IMR-90 (cell line): ENCODE results near the gene TOM1. TPM values are rescaled to one million over a fixed set of nuclear protein-coding genes. Genes with fewer than 3 reads are reported as not detected.

ENCODE experiments used
- ATAC-seq: fragments of 200-7000 bp; cut with Tn5 transposase; 2 replicates; pipeline ENCODE4 v1.9.1; 2020; ENCODE audit warnings: low read depth, mild to moderate bottlenecking, moderate library complexity
- BruUV-seq: library from RNA; stranded (reverse); fragments of 400-500 nt; replicated peaks from 2 replicates; lab custom pipeline; 2021; lab: Mats Ljungman, UMichigan
- CTCF ChIA-PET: fragments of 300-600 bp; formaldehyde crosslinking; extraction: SDS; loops from one replicate; lab custom pipeline; 2021; ENCODE audit warnings: antibody characterized with exemption; lab: Yijun Ruan, JAX
- POLR2A ChIA-PET: fragments of 300-600 bp; sonication (Branson Sonifier 250); formaldehyde crosslinking; loops from one replicate; lab custom pipeline; 2022; ENCODE audit warnings: antibody characterized with exemption; ENCODE audit not compliant: unreplicated experiment; lab: Charles Lee
- DNase-seq: peaks from one replicate; pipeline ENCODE4 v3.0.0; 2013
- H2AFZ ChIP-seq: replicated peaks from 2 replicates; pipeline ENCODE3; 2013; ENCODE audit warnings: low read length, mild to moderate bottlenecking; ENCODE audit not compliant: poor library complexity
- H2AK5ac ChIP-seq: 2 replicates; pipeline ENCODE4 v1.6.1; 2013; ENCODE audit warnings: low read depth, low read length, inconsistent platforms
- H2AK9ac ChIP-seq: replicated peaks from 2 replicates; pipeline ENCODE3; 2013; ENCODE audit warnings: mild to moderate bottlenecking, low read depth, low read length, moderate library complexity; ENCODE audit not compliant: poor library complexity
- H2BK120ac ChIP-seq: 2 replicates; pipeline ENCODE4 v1.6.1; 2013; ENCODE audit warnings: low read depth, low read length, inconsistent platforms
- H2BK15ac ChIP-seq: 3 replicates; pipeline ENCODE4 v1.6.1; 2013; ENCODE audit warnings: low read depth, low read length, inconsistent platforms
- H2BK20ac ChIP-seq: 2 replicates; pipeline ENCODE4 v1.6.1; 2013; ENCODE audit warnings: low read depth, mild to moderate bottlenecking, inconsistent platforms, low read length, moderate library complexity
- H2BK5ac ChIP-seq: 2 replicates; pipeline ENCODE4 v1.6.1; 2013; ENCODE audit warnings: mild to moderate bottlenecking, low read depth, low read length, inconsistent platforms; ENCODE audit not compliant: poor library complexity, severe bottlenecking
- H3K14ac ChIP-seq: replicated peaks from 2 replicates; pipeline ENCODE4 v1.6.1; 2013; ENCODE audit warnings: low read depth, low read length, inconsistent platforms
- H3K18ac ChIP-seq: 2 replicates; pipeline ENCODE4 v1.6.1; 2013; ENCODE audit warnings: low read depth, low read length, control low read depth
- H3K23ac ChIP-seq: 2 replicates; pipeline ENCODE4 v1.6.1; 2013; ENCODE audit warnings: low read depth, low read length, inconsistent platforms
- H3K27ac ChIP-seq: 2 replicates; pipeline ENCODE4 v1.5.1; 2013; ENCODE audit warnings: mild to moderate bottlenecking, control low read depth, low read length; ENCODE audit not compliant: insufficient read depth
- H3K27me3 ChIP-seq: 2 replicates; pipeline ENCODE4 v1.6.1; 2013; ENCODE audit warnings: low read length; ENCODE audit not compliant: control insufficient read depth, insufficient read depth
- H3K36me3 ChIP-seq: 2 replicates; pipeline ENCODE4 v1.6.1; 2013; ENCODE audit warnings: low read length, mixed read lengths; ENCODE audit not compliant: control insufficient read depth, insufficient read depth
- H3K4ac ChIP-seq: 2 replicates; pipeline ENCODE4 v1.6.1; 2013; ENCODE audit warnings: low read depth, low read length, inconsistent platforms
- H3K4me1 ChIP-seq: 2 replicates; pipeline ENCODE4 v1.6.1; 2013; ENCODE audit warnings: low read length, mixed read lengths; ENCODE audit not compliant: control insufficient read depth, insufficient read depth
- H3K4me2 ChIP-seq: 2 replicates; pipeline ENCODE4 v1.6.1; 2013; ENCODE audit warnings: low read depth, mild to moderate bottlenecking, control low read depth, low read length, moderate library complexity
- H3K4me3 ChIP-seq: 2 replicates; pipeline ENCODE4 v1.5.1; 2013; ENCODE audit warnings: low read depth, mild to moderate bottlenecking, control low read depth, low read length, moderate library complexity; ENCODE audit not compliant: insufficient read depth
- H3K56ac ChIP-seq: 2 replicates; pipeline ENCODE4 v1.6.1; 2013; ENCODE audit warnings: low read length, inconsistent platforms; ENCODE audit not compliant: insufficient read depth; ENCODE audit errors: extremely low read depth
- H3K79me1 ChIP-seq, 2 experiments: 2 replicates each; pipeline ENCODE4 v1.6.1; 2013; ENCODE audit warnings: low read length in 2 of 2, inconsistent platforms in 1 of 2, low read depth in 1 of 2
- H3K9ac ChIP-seq: 2 replicates; pipeline ENCODE4 v1.6.1; 2013; ENCODE audit warnings: low read depth, low read length, control low read depth
- H3K9me1 ChIP-seq: 2 replicates; pipeline ENCODE4 v1.6.1; 2013; ENCODE audit warnings: low read length, inconsistent platforms; ENCODE audit not compliant: insufficient read depth
- H3K9me3 ChIP-seq: 2 replicates; pipeline ENCODE4 v1.6.1; 2013; ENCODE audit warnings: low read length; ENCODE audit not compliant: control insufficient read depth, insufficient read depth
- H4K20me1 ChIP-seq: 2 replicates; pipeline ENCODE4 v1.6.1; 2013; ENCODE audit warnings: low read length, inconsistent platforms; ENCODE audit not compliant: insufficient read depth
- H4K5ac ChIP-seq: 2 replicates; pipeline ENCODE4 v1.6.1; 2013; ENCODE audit warnings: mild to moderate bottlenecking, low read depth, low read length, control low read depth
- H4K8ac ChIP-seq, 2 experiments: 2 replicates each; pipeline ENCODE4 v1.6.1; 2013; ENCODE audit warnings: low read depth in 2 of 2, low read length in 2 of 2, control low read depth in 1 of 2, inconsistent platforms in 1 of 2
- H4K91ac ChIP-seq: 2 replicates; pipeline ENCODE4 v1.6.1; 2013; ENCODE audit warnings: low read depth, low read length, inconsistent platforms; ENCODE audit not compliant: insufficient read depth
- BHLHE40 ChIP-seq: fragments of 150-350 bp; IDR thresholded peaks from 2 replicates; pipeline ENCODE4 v1.6.1; 2016; ENCODE audit warnings: mild to moderate bottlenecking, low read depth, low read length
- CEBPB ChIP-seq: IDR thresholded peaks from 2 replicates; pipeline ENCODE4 v1.6.1; 2012; ENCODE audit warnings: low read depth, low read length, improper control_type of control experiment
- CHD1 ChIP-seq: IDR thresholded peaks from 2 replicates; pipeline ENCODE4 v1.6.1; 2012; ENCODE audit warnings: low read depth, low read length, improper control_type of control experiment
- ELK1 ChIP-seq: fragments of 150-350 bp; IDR thresholded peaks from 2 replicates; pipeline ENCODE4 v1.6.1; 2016; ENCODE audit warnings: low read depth, mild to moderate bottlenecking, low read length, moderate library complexity, borderline replicate concordance
- MAFK ChIP-seq: IDR thresholded peaks from 2 replicates; pipeline ENCODE4 v1.6.1; 2012; ENCODE audit warnings: low read depth, low read length, improper control_type of control experiment
- MXI1 ChIP-seq: IDR thresholded peaks from 2 replicates; pipeline ENCODE4 v1.6.1; 2012; ENCODE audit warnings: low read depth, mild to moderate bottlenecking, low read length, moderate library complexity, borderline replicate concordance
- POLR2A ChIP-seq: IDR thresholded peaks from 2 replicates; pipeline ENCODE4 v1.6.1; 2012; ENCODE audit warnings: mild to moderate bottlenecking, low read depth, low read length
- RCOR1 ChIP-seq: IDR thresholded peaks from 2 replicates; pipeline ENCODE4 v1.6.1; 2012; ENCODE audit warnings: mild to moderate bottlenecking, low read length, improper control_type of control experiment; ENCODE audit not compliant: insufficient replicate concordance
- RFX5 ChIP-seq: IDR thresholded peaks from 2 replicates; pipeline ENCODE4 v1.8.0; 2012; ENCODE audit warnings: low read depth, mild to moderate bottlenecking, low read length, moderate library complexity
- WGBS, 2 experiments: methylation state at CpG; one replicate each; pipeline versions ENCODE4 v1.1.5 to v1.1.7; 2013; ENCODE audit warnings: missing lambda C conversion rate in 2 of 2; ENCODE audit not compliant: insufficient read length in 1 of 2; ENCODE audit errors: extremely low coverage in 2 of 2; 5-methylcytosine and 5-hydroxymethylcytosine counted together
- dilution Hi-C: fragments of 300-500 bp; cut with HindIII; formaldehyde crosslinking; loops from one replicate; pipeline ENCODE4 v1.14.3; 2018; ENCODE audit warnings: low sequenced_read_pairs; ENCODE audit not compliant: unreplicated experiment
- in situ Hi-C: fragments of 300-500 bp; cut with MboI; formaldehyde crosslinking; loops from 3 replicates; pipeline ENCODE4 v1.14.3; 2019; ENCODE audit warnings: low sequenced_read_pairs, inconsistent platforms, mixed read lengths
- intact Hi-C: fragments of 100-400 bp; cut with micrococcal nuclease; formaldehyde crosslinking; loops from 2 replicates; pipeline ENCODE4 v1.10.0; 2022
- polyA plus RNA-seq, 3 experiments: library from polyadenylated mRNA; depleted of rRNA; stranded (reverse); fragments of >200 nt; gene quantifications; 2 replicates each; pipeline ENCODE4 v1.2.3, GENCODE V29; 2012; ENCODE audit warnings: low replicate concordance in 1 of 3
- total RNA-seq: library from RNA; depleted of rRNA; stranded (reverse); fragments of >200 nt; gene quantifications from 2 replicates; pipeline ENCODE4 v1.2.3, GENCODE V29; 2012
- TF ChIP-seq, protein P1 (sequence below): conservative IDR thresholded peaks from 2 replicates; pipeline ENCODE4 v1.5.1; 2012; ENCODE audit warnings: mild to moderate bottlenecking, low read depth, low read length, improper control_type of control experiment

TOM1 gene
- total and polyA plus RNA-seq, 2 of the 4 experiments (the other 2 are of a cell fraction) = 38.0 to 46.4 TPM

- WGBS, 2 experiments = 80% methylated on average over 3 of the region's 12 CpGs; no CpG with 5 or more reads in 1 of the 2 experiments
- Histone ChIP-seq H2BK20ac (no peak overlapping the region), H3K4me2 (no peak overlapping the region), H3K9me1 (peaks cover 18% of the 10 kb centered on the region), H3K79me1 (peaks cover 13 to 71% of the 10 kb centered on the region in 2 experiments; a peak in 3 of 4 replicates), H3K18ac (no peak overlapping the region), H3K4me3 (no peak overlapping the region), H2BK120ac (no peak overlapping the region), H3K27me3 (no peaks in the 10 kb centered on the region), H3K36me3 (peaks cover 40% of the 10 kb centered on the region), H4K8ac (no peak overlapping the region), H2BK5ac (no peak overlapping the region), H3K56ac (no peak overlapping the region), H2BK15ac (no peak overlapping the region), H4K20me1 (peaks cover 63% of the 10 kb centered on the region), H3K27ac (no peak overlapping the region), H4K5ac (no peak overlapping the region), H3K14ac (no peak overlapping the region), H3K9me3 (no peaks in the 10 kb centered on the region), H2AK5ac (no peak overlapping the region), H2AK9ac (no peak overlapping the region), H3K9ac (no peak overlapping the region), H3K4me1 (peaks cover 7% of the 10 kb centered on the region), H4K91ac (no peak overlapping the region), H3K23ac (no peak overlapping the region), H3K4ac (no peak overlapping the region), H2AFZ (no peak overlapping the region)
- CTCF ChIA-PET = no interaction called here
- dilution Hi-C loops = no loop called here
- TF ChIP-seq MAFK = no peak
- TF ChIP-seq POLR2A = no peak
- no peak for TF ChIP-seq BHLHE40
- TF ChIP-seq CHD1 = no peak
- TF ChIP-seq ELK1 = no peak
- TF ChIP-seq MXI1 = no peak
- no peak for TF ChIP-seq RFX5
- TF ChIP-seq, protein P1, sequence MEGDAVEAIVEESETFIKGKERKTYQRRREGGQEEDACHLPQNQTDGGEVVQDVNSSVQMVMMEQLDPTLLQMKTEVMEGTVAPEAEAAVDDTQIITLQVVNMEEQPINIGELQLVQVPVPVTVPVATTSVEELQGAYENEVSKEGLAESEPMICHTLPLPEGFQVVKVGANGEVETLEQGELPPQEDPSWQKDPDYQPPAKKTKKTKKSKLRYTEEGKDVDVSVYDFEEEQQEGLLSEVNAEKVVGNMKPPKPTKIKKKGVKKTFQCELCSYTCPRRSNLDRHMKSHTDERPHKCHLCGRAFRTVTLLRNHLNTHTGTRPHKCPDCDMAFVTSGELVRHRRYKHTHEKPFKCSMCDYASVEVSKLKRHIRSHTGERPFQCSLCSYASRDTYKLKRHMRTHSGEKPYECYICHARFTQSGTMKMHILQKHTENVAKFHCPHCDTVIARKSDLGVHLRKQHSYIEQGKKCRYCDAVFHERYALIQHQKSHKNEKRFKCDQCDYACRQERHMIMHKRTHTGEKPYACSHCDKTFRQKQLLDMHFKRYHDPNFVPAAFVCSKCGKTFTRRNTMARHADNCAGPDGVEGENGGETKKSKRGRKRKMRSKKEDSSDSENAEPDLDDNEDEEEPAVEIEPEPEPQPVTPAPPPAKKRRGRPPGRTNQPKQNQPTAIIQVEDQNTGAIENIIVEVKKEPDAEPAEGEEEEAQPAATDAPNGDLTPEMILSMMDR = no peak
- TF ChIP-seq RCOR1 = no peak
- TF ChIP-seq CEBPB = no peak
- POLR2A ChIA-PET = no interaction called here
- BruUV-seq = no TSS peak
- intact Hi-C loops = no loop called here
- ATAC-seq (no peak), DNase-seq (no peak)
- in situ Hi-C loops = loop anchor here (25.0 kb wide), 1 partner anchor 1195 kb away; the partner anchor contains the start of gene FOXRED2
These were observed 18.1 kb downstream of the TOM1 start for GRCh38 chr22:35317680-35318290.
